ENCODE data around the gene N4BP2L1.

Gene N4BP2L1

DNA sequence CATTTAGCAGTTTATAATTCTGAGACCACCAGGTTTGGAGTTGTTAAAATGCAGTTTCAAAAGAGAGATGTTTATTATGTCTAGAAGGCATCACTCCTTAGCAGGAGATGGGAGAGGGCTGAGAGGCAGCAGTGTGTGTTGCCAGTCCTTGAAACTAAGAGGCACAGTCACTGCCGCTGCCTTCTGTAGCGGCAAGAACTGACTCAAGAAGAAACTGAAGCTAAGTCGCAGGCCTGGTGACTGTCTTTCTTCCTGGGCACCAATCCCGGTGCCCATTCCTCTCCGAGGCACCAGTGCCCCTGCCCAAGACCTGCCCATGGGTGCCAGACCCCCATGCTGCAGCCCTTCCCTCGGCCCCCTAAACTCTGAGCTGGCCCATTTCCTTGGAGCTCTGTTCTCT, 20.1 kb downstream of the N4BP2L1 start:
- in situ Hi-C loops (cut with HindIII; ENCODE audit: low sequenced_read_pairs) = no loop called here
- no peak for DNase-seq (ENCODE audit: low read depth, low spot score)
- H3K4me3 ChIP-seq (ENCODE audit: low read depth, low read length) = no peak overlapping the region
- TF ChIP-seq, protein P1, sequence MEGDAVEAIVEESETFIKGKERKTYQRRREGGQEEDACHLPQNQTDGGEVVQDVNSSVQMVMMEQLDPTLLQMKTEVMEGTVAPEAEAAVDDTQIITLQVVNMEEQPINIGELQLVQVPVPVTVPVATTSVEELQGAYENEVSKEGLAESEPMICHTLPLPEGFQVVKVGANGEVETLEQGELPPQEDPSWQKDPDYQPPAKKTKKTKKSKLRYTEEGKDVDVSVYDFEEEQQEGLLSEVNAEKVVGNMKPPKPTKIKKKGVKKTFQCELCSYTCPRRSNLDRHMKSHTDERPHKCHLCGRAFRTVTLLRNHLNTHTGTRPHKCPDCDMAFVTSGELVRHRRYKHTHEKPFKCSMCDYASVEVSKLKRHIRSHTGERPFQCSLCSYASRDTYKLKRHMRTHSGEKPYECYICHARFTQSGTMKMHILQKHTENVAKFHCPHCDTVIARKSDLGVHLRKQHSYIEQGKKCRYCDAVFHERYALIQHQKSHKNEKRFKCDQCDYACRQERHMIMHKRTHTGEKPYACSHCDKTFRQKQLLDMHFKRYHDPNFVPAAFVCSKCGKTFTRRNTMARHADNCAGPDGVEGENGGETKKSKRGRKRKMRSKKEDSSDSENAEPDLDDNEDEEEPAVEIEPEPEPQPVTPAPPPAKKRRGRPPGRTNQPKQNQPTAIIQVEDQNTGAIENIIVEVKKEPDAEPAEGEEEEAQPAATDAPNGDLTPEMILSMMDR (IDR thresholded peaks at IDR 0.05; ENCODE audit: low read depth, low read length) = no peak

DNA sequence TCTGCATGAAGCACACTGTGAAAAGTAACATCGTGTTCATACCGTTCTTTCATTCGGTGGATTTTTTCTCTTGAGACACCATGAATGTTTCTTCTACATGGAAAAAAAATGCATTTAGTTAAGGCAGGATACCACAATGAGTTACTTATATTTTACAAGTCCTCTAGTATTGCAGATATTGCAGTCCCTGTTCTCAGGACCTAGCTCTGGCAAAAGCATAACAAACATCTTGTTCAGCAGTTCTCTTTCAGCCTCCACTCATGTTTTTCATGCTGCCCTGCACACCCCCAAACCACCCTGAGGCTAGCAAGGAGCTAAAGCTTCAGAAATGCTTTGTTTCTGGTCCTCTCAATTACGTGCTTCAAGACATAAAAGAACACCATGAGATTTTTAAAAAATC, 24.8 kb downstream of the N4BP2L1 start:
- no peak overlapping the region for H3K4me3 ChIP-seq (ENCODE audit: low read depth, low read length)
- in situ Hi-C loops (cut with HindIII; ENCODE audit: low sequenced_read_pairs) = no loop called here
- TF ChIP-seq, protein P1 (IDR thresholded peaks at IDR 0.05; ENCODE audit: low read depth, low read length) = no peak
- DNase-seq (ENCODE audit: low read depth, low spot score) = no peak

DNA sequence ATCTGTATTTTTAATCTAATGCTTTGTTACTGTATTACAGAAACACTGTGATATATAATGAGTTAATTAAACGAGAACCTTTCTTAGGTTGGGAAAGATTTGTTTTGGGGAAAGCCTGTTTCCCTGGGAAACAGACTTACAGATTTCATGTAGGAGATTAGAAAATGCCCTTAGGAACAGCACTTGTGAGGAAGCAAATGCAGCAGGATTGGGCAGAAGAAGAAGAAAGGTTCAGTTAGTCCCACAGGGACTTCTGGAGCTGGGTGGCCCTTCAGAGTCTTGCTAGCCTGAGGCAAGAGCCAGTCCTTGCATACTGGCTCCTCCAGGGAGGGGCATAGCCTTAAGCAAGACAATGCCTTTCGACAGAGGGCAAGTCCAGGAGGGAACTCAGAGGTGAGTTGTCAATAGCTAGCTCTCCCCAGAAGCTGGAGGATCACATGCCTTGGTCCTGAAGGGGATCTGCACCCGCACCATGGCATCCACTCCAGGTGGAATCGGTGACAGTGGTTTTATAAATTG, 36.8 kb downstream of the N4BP2L1 start:
- in situ Hi-C loops (cut with HindIII; ENCODE audit: low sequenced_read_pairs) = no loop called here
- no peak for DNase-seq (ENCODE audit: low read depth, low spot score)
- TF ChIP-seq, protein P1 (IDR thresholded peaks at IDR 0.05; ENCODE audit: low read depth, low read length) = no peak
- H3K4me3 ChIP-seq (ENCODE audit: low read depth, low read length) = no peak overlapping the region

DNA sequence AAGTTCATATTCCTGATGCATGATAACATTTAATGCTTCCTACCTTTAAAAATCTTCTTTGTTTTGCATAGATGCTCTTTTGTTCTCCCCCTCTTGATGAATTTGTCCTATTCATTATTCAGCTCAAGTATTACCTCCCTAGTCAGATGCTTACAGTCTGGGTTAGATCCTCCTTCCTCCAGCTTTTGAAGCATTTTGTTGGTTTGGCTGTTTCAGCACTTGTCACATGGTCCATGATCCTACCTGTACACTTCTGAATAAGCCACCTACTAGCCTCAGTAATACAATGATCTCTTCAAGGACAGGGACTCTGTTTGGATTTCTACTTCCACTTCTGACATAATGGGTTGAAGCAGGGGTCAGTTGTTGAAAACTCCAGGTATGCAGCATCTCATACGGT, 37.4 kb downstream of the N4BP2L1 start:
- in situ Hi-C loops (cut with HindIII; ENCODE audit: low sequenced_read_pairs) = no loop called here
- TF ChIP-seq, protein P1 (IDR thresholded peaks at IDR 0.05; ENCODE audit: low read depth, low read length) = no peak
- H3K4me3 ChIP-seq (ENCODE audit: low read depth, low read length) = no peak overlapping the region
- no peak for DNase-seq (ENCODE audit: low read depth, low spot score)

DNA sequence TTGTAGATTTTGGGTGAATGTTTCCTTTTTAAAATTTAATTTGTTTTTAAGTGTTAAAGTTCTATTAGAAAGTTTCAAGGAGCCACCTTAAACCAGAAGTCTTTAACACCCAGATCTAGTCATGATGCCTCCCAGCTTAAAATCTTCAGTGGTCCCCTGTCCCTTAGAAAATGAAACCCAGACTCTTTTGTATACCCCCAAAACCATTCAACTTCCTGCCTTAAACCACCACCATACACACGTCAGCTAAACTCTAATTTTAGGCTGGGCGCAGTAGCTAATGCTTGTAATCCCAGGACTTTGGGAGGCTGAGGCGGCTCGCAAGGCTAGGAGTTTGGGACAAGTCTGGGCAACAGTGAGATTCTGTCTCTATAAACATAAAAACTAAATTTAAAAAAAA, 37.9 kb downstream of the N4BP2L1 start:
- no peak overlapping the region for H3K4me3 ChIP-seq (ENCODE audit: low read depth, low read length)
- no peak for DNase-seq (ENCODE audit: low read depth, low spot score)
- TF ChIP-seq, protein P1 (IDR thresholded peaks at IDR 0.05; ENCODE audit: low read depth, low read length) = no peak
- in situ Hi-C loops (cut with HindIII; ENCODE audit: low sequenced_read_pairs) = no loop called here

DNA sequence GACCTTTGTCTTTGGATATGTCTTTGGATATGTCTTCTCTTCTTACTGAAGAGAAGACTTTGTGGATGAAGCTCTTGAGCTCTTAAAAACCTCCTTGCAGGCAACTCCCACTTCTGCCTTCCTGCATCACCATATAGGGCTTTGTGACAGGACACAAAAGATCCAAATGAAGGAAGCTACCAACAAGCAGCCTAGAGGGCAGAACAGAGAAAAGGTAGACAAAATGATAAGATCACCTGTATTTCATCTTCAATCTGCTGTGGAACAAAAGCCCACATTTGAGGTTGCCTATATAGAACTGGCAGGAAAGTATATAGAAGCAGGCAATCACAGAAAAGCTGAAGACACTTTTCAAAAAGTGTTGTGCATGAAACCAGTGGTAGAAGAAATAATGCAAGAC, 42.5 kb downstream of the N4BP2L1 start:
- H3K4me3 ChIP-seq (ENCODE audit: low read depth, low read length) = no peak overlapping the region
- DNase-seq (ENCODE audit: low read depth, low spot score) = no peak
- TF ChIP-seq, protein P1 (IDR thresholded peaks at IDR 0.05; ENCODE audit: low read depth, low read length) = no peak
- in situ Hi-C loops (cut with HindIII; ENCODE audit: low sequenced_read_pairs) = no loop called here

DNA sequence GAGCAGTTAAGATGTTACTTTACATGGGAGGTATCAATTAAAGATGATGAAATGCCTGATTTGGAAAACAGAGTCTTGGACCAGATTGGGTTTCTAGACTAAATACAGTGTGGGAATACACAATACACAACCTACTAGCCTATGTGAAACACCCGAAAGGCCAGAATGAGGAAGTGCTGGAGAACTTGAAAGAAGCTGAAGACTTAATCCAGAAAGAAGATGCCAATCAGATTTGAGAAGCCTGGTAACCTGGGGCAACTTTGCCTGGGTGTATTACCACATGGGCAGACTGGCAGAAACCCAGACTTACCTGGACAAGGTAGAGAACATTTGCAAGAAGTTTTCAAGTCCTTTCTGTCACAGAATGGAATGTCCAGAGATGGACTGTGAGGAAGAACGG, 43.2 kb downstream of the N4BP2L1 start:
- TF ChIP-seq, protein P1 (IDR thresholded peaks at IDR 0.05; ENCODE audit: low read depth, low read length) = no peak
- in situ Hi-C loops (cut with HindIII; ENCODE audit: low sequenced_read_pairs) = no loop called here
- H3K4me3 ChIP-seq (ENCODE audit: low read depth, low read length) = no peak overlapping the region
- DNase-seq (ENCODE audit: low read depth, low spot score) = no peak

All from astrocyte of the spinal cord (primary cell).